ENCODE data around the gene MYRF.

The MYRF gene

DNA sequence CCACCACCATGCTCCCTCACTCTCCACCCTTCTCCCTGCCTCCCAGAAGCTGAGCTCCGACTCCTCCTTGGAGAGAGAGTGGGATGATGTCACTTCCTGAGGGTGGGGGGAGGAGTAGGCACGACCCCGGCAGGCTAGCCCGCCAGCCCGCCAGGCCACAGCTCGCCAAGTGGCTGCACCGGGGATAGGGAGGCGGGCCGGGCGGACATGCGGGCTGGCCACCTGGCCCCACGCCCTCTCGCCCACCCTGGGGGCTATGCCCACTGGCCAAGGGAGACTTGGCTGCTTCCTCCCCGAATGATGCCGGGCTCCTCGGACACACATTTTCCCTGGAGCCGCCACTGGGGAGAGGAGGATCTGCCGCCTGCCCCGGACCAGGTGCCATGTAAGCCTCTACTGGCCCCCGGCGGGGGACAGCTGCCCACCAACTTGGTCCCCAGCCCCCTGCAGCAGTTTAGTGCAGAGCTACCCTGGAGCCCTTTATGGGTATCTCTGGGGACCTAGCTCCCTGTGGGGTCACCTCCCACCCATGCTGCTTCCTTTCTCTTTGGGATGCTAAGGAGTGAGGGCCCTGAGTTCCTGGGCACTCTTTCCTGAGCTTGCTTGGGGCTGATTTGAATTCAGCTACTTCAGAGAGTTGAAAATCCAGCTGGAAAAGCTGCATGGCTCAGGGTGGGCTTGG is 33.7 kb upstream of the MYRF start:
- DNase-seq (ENCODE audit: low spot score), result no peak

DNA sequence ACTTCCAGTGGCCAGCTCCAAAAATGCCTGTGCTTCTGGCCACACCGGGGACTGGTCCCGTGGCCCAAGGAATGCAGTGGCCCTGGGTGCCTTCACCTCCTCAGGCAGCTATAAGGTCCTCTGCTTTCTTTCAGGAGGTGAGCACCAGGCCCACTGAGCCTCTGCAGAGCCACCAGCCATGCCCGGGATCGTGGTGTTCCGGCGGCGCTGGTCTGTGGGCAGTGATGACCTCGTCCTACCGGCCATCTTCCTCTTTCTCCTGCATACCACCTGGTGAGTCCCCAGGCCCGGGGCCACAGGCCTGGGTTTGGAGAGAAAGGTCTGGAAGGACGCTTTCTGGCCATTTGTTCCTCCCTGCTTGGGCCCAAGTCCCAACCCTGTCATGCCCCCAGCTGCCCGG is 32.5 kb upstream of the MYRF start:
- DNase-seq (ENCODE audit: low spot score), result no peak

DNA sequence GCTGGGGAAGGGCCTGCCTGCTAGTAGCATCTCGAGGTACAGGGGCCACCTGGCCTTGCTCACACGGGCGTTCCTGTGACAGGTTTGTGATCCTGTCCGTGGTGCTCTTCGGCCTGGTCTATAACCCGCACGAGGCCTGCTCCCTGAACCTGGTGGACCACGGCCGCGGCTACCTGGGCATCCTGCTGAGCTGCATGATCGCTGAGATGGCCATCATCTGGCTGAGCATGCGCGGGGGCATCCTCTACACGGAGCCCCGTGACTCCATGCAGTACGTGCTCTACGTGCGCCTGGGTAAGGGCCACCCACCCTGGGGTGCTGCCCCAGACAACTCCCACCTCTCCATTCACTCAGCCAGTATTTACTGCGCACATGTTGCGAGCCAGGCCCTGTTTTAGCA is 31.8 kb upstream of the MYRF start:
- DNase-seq (ENCODE audit: low spot score), result no peak

DNA sequence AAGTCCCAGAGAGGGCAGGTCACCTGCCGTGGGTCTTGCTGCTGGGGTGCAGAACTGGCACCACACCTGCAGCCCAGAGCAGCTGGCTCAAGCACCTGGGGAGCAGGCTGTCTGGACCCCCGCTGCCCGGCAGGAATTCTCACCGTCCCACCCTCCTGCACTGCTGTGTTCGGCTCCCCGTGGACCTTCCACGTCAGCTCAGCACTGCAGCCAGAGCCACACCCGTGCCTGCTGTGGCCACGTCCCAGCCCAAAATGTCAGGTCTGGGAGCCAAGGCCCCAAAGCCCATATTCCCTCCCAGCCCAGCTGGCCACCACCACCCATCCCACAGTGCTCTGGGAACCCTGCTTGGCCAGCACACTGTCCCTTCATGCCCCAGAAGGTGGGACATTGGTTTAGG is 28.0 kb upstream of the MYRF start:
- no peak for DNase-seq (ENCODE audit: low spot score)

DNA sequence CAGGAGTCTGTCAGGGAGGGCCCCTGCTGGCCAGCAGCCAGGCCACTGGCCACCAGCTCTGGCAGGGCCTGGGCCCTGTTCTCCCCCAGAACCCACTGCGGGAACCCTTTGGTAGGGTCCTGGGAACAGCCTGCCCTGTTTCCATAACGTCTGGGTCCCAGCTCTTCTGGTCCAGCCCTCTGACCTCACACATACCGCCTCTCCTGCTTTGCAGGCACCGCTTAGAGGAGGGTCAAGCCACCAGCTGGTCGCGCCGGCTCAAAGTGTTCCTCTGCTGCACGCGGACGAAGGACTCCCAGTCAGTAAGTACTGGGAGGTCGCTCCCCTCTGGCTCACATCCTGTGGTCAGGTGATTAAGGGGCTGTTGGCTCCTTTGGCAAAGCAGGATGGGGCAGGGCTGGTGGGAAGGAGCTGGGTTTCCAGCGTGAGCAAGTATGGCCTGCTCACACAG is 26.6 kb upstream of the MYRF start:
- no peak for DNase-seq (ENCODE audit: low spot score)

DNA sequence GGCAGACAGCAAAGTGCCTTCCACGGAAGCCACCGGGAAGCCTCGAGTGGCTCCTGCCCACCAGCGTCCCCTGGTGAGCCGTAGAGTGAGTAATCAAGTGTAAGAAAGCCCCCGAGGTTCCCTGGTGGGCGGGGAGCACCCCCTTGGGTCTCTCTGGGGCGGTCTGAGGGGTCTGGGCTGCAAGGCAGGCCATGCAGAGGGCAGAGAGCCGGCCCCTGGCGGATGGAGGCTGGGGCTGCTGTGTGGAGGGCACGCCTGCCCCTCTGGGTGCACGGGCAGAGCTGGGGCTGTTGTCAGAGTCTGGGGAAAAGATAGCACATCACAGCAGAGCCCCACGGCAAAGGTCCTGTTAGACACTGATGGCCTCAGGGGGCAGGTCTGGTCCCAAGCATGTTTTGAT is 25.7 kb upstream of the MYRF start:
- DNase-seq (ENCODE audit: low spot score), result no peak

DNA sequence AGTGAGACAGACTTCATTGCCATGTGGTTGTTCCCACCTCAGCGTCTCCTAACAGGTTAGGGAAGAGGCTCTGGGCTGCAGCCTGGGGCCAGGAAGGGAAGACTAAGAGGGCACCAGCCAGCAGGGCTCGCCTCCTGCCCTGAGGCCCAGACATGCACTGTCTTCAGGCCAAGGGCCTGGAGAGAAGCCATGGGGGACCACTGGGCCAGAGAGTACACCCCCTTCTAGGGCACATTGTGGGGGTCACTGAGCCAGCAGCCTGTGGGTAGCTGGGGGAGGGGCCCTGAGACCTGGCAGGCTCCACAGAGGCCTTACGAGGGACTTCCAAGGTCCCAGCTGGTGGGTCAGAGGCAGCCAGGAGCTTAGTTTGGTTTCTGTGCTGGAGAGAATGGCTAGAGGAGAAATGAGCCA is 25.0 kb upstream of the MYRF start:
- no peak for DNase-seq (ENCODE audit: low spot score)

DNA sequence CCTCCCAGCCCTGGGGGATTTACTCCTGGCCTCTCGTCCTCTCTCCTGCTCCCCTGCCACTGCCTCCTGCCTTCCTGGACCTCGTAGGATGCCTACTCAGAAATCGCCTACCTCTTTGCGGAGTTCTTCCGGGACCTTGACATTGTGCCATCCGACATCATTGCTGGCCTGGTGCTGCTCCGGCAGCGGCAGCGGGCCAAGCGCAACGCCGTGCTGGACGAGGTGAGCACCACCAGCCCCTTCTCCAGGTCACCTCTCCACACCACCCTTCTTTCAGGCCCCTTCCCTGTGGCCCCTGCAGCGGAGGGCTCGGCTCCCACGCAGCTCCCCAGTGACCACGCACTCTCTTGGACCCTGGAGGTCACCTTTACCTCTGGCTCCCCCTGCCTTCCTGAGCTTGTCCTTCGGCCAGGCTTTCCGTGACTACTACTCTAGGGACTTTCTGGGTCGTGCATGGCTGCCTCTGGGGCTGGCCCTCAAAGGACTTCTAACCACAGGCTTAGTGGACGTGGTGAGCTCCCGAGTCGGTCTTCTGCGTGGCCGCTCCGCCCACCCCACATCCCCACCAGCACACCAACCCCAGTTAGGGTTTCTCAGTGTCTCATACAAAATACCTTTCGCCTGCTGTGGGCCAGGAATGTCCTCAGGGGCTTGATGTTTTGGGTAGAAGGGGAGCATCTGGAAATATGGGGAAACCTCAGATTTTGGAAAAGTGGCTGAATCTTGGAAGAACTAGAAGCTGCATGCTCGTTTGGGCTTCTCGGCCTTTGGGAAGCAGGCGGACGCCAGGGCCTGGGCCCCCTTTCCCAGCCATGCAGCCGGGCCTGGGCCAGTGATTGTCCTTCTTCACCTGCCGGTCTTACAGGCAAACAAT is 24.1 kb upstream of the MYRF start:
- DNase-seq (ENCODE audit: low spot score), result no peak

DNA sequence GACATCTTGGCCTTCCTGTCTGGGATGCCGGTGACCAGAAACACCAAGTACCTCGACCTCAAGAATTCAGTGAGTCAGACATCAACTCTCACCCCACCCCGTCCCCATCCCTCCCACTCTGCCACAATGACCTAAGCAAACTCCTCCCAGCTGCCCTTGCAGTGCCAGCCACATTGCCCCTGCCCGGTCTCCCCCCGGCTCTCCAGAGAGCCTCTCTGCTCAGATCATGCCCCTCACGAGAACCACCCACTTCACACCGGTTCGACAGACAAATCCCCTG is 23.6 kb upstream of the MYRF start:
- DNase-seq (ENCODE audit: low spot score), result no peak

DNA sequence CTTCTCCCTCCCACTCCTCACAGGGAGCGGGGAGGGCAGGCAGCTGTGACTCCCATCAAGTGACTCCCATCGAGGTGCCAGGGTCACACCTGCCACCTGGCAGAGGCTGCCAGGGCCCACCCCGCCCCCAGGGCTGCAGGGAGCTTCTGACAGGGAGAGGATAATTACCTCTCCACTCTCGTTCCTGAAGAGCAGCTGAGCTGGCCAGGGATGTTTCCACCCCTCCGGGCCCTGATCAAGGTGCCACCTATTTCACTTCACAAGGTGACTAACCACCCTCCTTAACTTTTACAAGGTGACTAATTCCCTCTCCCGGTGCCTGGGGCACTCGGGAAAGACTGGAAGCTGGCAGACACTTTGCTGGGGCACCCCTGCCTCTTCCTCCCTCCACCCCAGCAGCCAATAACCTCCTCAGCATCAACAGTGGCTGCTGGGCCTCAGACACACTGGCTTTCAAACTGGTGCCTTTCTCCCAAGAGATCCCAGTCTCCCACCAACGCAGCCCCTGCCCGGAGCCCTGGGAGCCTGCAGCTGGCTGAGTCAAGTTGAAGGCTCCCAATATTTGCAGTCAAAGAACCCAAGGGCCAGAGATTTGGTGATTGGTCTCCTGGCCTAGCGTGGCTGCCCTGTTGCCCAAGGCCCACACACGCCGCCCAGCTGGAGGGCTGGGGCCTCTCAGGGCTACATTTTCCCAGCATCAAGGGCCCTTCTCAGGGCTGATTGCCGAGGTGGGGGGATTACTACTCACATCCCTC is 22.0 kb upstream of the MYRF start:
- DNase-seq (ENCODE audit: low spot score), result no peak

DNA sequence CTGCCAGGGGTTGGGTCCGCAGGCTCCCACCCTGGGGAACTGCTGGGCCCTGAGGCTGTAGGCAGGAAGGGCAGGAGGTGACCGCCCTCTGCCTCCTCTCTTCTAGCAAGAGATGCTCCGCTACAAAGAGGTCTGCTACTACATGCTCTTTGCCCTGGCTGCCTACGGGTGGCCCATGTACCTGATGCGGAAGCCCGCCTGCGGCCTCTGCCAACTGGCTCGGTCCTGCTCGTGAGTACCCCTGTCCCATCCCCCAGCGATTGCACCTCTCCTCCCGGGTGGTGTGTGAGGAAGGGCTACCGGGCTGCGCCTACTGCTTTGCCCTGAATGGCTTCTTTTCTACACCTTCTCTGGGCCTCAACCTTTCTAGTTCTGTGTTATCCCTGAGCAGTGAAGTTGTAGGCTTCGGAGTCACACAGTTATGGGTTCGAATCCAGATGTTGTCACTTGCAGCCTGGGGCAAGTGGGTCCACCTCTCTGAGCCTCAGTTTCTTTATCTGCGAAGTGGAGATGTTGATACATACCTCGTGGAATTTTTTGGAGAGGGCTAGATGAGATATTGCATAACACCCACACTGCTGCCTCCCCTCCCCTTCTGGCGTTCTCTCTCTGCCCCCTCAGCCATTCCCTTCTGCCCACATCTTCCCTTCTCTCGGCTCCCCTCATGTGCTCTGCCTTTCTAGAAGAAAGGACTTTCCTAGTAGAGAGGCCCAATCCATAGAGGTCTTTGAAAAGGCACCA is 21.1 kb upstream of the MYRF start:
- no peak for DNase-seq (ENCODE audit: low spot score)

DNA sequence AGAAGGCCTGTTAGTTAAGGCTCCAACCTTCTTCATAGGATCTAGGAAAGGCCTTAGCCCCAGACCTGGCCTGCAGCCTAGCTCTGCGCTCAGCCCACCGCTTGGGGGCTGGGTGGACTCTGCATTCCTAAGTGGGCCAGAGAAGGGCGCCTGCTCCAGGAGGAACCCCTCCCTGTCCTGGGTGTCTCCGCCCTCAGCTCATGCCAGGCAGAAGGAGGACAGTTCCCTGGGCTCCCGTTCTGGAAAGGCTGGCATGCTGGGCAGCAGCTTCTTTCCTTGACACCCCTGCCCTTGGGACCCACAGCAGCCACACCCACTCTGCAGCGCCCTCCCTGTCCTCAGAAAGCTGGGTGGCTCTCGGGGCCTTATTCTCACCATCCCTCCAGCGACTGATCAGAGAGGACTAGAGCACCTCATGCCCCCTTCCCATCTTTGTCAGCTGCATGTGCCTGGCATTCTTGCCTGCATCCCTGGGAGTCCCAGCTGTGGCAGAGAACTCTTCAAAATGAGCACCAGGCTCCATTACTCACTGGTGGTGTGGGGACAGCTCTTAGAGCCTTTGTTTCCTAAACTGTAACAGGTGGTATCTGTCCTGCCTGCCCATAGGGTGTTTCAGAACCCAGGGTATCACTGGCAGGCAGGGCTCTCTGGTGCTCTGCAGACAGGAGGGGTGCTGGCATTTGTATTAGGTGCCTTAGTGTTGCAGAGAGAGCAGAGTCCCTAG is 20.3 kb upstream of the MYRF start:
- DNase-seq (ENCODE audit: low spot score), result no peak

DNA sequence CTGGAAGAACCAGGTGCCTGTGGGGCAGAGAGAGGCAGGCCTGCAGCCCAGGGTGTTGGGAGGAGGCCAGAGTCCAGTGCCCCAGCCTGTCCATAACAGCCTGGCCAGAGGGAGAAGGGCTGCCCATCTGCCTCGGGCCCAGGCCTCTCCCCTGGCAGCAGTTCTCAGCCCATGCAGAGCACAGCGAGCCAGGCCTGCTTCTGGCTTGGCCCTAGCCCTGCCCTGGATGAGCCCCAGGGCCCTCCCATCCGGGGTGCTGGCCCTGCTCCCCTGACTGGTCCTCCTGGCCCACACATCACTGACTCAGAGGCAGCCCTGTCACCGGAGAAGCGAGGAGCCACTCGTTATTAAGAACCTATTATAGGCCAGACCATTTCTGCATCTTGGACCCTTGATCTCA is 19.7 kb upstream of the MYRF start:
- no peak for DNase-seq (ENCODE audit: low spot score)

DNA sequence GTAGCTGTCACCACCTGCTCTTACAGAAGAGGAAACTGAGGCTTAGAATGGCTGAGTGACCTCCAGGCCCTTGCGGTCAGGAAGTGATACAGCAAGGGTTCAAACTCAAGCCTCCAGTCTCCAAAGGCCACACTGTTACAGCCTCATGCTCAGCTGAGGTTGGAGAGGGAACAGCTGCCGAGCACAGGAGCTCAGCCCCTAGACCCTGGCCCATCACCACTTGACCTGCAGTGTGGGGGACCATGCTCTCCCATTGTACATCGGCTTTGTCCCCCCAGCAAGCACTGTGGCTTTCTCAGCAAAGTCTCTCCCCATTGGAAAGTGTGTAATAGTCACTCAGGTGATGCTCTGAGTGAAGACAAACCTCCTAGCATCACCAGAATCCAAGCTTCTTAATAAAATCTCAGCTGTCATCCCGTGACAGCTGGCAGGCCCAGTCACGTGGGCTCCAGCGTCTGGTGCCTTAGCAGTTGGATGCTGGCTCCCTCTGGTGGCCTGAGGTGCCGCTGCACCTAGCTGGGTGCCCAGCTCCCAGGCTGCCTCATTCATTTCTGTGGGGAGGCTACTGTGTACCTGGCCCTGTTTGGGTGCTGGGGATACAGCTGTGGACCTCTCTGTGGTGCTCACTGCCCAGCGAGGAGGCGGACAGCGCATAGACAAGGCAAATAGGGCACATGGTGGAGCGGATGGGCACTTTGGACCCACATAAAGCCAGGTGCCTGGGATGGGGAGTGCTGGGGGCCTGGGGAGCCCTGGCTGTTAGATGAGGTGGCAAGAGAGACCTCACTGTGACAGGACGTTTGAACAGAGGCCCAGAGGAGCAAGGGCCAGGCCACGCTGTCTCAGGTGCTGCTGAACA is 19.1 kb upstream of the MYRF start:
- peak; percentile 90 for DNase-seq (ENCODE audit: low spot score)

DNA sequence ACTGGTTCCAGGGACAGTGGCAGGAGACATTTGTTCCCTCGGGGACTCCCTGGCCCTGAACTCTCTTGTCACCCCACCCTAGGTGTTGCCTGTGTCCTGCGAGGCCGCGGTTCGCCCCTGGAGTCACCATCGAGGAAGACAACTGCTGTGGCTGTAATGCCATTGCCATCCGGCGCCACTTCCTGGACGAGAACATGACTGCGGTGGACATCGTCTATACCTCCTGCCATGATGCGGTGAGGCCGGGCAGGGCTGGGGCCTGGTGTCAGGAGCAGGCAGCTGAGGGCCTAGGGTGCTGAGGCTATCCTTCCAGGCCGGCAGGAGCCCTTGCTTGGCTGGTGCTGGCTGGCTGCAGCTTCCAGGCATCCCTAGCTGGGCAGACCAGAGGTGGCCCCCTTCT is 17.7 kb upstream of the MYRF start:
- no peak for DNase-seq (ENCODE audit: low spot score)

DNA sequence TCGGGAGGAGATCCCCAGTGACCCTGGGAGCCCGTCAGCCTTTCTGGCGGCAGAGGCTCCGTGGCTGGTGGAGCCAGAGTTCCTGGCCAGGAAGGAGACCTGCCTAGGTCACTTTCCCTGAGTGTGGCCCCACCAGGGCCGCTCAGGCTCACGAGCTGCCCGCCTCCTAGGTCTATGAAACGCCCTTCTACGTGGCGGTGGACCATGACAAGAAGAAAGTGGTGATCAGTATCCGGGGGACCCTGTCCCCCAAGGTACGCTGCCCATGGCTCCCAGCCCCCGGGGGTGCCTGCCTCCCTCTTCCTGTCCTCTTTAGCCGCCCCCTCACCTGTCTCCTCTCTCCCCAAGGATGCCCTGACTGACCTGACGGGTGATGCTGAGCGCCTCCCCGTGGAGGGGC is 17.0 kb upstream of the MYRF start:
- DNase-seq (ENCODE audit: low spot score), result no peak

DNA sequence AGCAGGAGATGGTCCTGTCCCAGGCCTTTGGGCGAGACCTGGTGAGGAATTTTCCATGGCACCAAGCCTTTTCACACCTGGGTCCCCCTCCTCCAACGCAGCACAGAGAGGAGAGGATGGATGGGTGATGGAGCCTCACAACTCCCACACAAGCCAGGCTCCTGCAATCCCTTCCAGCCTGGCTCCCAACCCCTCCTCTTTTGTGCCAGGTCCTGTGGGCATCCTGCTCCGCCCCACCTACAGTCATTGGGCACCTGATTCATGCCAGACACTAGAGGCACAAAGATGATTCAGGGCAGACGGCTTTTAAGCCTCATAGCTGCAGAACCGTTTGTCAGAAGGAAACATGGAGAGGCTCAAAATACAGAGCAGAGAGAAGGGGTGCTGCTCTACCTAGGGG is 16.1 kb upstream of the MYRF start:
- DNase-seq (ENCODE audit: low spot score), result no peak

DNA sequence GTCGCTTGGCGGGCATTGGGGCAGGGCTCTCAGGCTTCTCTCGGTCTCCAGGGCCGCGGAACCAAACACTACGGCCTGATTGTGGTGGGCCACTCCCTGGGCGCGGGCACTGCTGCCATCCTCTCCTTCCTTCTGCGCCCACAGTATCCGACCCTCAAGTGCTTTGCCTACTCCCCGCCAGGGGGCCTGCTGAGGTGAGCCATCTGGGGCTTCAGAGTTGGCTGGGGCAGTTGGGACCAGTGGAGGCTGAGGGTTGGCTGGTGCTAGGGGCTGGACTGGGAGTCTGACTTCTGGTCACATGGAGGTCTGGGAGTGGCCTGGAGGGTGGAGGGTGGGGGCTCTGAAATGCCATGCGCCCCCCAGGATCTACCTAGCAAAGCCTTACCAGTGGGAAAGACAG is 15.3 kb upstream of the MYRF start:
- no peak for DNase-seq (ENCODE audit: low spot score)

DNA sequence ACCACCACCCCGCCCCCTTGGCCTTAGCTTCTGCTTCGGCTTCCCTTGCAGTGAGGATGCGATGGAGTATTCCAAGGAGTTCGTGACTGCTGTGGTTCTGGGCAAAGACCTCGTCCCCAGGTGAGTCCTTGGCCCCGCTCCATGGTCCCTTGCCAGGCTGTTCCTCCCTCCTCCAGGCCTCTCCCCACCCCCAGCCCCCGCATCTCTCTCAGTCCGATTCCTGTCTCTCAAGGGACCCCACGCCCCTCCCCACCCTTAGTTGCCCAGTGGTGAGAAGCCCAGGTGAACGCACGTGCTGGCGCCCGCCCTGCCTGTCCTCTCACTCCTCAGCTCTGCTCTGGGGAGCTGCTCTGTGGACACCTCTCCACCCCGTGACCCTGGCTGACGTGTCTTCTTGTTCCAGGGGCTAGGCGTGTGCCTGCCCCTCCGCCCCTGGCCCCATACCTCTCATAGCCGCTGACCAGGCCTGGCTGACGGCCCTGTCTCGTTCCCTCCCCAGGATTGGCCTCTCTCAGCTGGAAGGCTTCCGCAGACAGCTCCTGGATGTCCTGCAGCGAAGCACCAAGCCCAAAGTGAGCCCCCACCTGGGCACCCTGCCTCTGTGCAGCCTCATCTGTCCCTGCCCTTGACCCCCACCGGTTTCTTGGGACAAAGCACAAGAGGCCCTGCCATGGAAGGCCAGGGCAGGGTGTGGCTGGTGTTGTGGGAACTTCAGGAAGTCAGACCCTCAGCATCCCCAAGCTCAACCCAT is 14.6 kb upstream of the MYRF start:
- DNase-seq (ENCODE audit: low spot score), result no peak

DNA sequence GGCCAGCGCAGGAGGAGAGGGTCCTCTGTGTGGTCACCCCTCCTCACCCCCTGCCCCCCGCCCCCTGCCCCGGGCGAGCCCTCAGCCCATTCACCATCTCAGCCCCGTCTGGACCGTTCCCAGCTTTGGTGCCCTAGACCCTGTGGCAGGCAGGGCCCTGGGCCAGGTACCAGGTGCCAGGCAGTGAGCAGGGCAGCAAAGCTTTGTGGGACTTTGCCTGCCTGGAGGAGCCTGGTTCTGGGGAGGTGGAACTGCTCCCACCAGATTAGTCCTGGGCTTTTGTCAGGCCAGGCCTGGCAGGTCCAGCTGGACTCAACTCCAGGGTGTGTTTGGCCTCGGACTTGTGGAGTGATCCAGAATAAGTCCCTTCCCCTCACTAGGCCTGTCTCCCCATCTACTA is 13.7 kb upstream of the MYRF start:
- DNase-seq (ENCODE audit: low spot score), result no peak

All from putamen (tissue), 1 donor.